ENCODE data around the gene AGAP1.

AGAP1 gene

GRCh38 chr2:235834781-235835180 lies 340.9 kb downstream of the AGAP1 start:
- no peak for DNase-seq

DNA sequence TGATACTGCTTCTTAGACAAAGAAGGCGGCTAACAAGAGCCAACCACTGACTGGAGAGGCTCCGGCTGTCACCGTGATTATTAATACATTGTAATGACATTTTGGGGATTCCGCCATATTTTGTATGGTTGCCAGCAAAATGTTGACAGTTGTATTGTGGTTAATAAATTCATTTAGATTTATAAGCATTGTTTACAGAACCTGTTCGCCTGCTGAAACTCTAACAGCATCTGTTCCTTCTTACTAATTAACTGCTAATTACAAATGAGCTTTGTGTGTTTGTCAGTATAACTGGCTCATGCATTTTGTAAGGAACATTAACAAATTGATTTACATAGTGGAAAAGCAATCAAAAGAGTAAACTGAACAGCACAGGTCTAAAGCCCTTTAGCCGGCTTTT lies 342.0 kb downstream of the AGAP1 start:
- DNase-seq: no peak

GRCh38 chr2:235836491-235836911 lies 342.7 kb downstream of the AGAP1 start:
- no peak for DNase-seq

GRCh38 chr2:235839226-235839625 lies 345.4 kb downstream of the AGAP1 start:
- DNase-seq: no peak

GRCh38 chr2:235839974-235840373 lies 346.1 kb downstream of the AGAP1 start:
- no peak for DNase-seq

- DNase-seq: no peak
Measured at GRCh38 chr2:235841863-235842262, 348.0 kb downstream of the AGAP1 start.

GRCh38 chr2:235842941-235843340 lies 349.1 kb downstream of the AGAP1 start:
- no peak for DNase-seq

GRCh38 chr2:235843591-235844395 lies 349.9 kb downstream of the AGAP1 start:
- no peak for DNase-seq

- no peak for DNase-seq
Measured at GRCh38 chr2:235844561-235844960, 350.7 kb downstream of the AGAP1 start.

DNA sequence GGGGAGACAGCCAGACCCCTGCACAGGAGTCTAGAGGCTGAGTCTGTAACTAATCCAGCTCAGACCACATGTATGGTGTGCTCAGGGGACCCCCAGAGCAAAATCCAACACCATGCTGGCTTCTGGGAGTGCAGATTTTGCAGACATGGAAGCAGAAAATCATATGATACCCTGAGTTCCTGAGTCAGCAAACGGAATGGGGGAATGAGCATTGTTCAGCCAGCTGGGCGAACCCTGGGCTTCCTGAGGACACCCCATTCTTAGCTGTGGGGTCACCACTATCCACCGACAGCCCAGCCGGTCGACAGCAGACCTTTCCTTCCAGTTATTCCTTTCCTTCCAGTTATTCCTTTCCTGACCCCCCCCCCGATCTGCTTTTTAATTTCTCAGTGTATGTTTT lies 351.4 kb downstream of the AGAP1 start:
- DNase-seq: no peak

DNA sequence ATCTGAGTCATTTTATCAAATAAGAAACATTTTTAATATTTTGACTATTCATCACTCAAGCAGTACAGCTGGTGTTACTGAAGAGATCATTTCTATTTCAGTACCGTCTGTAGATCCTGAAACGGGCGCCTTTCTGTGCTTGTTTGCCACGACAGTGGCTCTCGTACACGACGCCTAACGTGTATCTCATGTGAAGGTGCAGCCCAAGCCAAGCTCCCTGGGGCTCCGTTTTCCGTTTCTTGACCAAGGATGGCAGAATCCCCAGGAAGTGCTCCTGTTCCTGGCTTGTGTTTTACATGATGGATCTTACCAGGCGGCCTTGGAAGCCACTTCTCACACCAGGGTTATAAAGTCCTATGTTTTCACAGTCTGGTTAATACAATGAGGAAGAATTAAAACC lies 353.7 kb downstream of the AGAP1 start:
- no peak for DNase-seq

DNA sequence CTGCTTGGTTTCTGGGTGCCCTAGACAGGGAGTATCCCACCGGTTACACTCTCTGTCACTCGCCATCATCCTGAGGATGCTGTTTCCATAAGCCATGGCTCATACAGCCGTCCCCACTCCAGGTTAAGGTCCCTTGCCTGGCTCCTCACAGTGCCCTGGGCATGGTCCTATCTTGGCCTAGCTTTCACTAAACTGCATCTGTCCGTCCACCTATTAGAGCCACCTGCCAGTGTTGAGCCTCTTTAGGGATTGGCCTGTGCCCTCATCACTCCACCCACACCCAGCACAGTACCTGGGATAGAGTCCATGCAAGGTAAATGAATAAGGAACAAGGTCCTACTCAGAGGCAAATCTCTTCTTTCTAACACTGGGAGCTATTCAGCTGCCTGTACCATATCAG lies 354.2 kb downstream of the AGAP1 start:
- no peak for DNase-seq

DNA sequence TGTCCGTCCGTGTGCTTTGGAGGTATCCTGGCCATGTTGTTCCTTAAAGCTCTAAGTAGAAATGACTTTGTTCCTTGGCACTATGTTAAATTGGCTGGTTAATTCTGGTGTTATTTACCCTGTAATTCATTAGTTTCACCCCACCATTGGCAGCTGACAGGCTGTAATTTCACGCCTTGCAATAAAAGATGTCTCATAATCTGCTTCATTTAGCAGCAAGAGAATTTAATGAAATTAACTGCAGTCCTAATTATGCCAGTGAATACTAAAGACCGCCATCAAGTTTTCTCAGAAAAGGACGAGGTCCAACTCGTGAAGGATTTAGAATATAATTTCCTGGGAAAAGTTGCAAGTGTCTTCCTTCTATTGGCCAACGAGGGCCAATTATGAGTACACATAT lies 355.1 kb downstream of the AGAP1 start:
- DNase-seq: no peak

GRCh38 chr2:235849489-235849888 lies 355.6 kb downstream of the AGAP1 start:
- no peak for DNase-seq

GRCh38 chr2:235850289-235850688 lies 356.4 kb downstream of the AGAP1 start:
- DNase-seq: no peak

DNA sequence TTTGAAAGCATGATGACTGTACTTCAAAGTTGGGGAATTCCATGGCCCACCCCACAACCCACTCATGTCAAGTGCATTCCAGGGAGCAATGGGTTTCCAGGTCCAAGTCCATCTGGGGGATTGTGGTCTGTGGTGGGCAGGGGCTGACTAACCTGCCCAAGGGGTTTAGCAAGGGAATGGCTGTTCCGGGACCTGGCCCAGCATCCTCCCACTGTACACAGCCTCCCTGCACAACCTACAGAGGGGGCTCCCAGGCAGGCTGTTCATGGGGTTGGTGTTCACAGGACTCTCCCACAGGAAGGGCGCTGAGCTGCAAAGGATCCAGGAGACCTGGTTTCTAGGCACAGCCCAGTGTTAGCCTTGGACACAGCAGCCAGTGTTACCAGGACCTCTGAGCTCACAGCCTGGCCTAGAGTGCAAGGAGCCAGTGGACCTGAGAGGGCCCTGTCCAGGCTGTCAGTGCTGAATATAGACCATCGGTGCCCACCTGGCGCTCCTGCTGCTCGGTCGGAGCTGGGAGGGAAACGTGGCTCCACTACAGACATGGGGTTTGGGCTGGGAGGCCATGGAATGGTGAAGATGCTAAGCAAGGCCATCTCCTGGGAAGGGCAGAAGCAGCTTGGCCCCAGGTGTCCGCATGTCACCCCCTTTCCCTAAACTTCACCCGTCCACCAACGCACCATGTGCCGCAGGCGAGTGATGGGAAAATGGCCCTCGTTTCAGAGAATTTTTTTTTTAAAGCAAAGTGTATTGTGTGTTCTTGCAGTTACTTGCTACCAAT lies 357.1 kb downstream of the AGAP1 start:
- DNase-seq: no peak

DNA sequence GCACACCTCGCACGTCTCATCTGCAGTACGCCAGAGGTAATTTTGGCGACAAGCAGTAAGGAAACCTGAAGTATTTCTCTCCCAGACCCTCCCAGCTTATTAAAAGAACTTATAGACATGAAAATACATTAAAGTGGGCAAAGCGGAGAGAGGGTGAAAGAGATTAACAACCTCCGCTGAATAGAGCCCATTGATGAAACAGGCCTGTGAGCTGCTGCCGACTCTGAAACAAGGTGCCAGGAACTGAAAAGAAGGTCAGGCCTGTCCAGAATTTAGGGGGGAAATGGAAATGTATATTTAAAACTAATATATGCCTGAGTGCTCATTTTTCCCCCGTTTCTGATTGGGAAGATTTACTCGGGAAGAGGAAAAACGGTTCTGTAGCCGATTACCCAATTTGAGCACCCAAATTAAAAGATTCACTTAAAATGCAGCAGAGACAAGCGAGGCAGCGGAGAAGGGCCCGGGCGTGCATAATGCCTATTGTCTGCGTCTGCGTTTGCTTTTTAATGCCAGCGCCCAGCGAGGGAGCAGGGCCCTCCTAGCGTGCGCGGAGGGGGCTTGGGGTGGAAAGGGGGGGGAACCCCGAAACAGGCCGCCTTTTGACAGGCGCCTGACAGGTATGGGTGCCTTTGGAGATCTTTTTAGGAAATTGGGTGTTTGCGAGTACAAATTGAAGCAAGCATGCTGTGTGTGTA lies 358.1 kb downstream of the AGAP1 start:
- DNase-seq: no peak

DNA sequence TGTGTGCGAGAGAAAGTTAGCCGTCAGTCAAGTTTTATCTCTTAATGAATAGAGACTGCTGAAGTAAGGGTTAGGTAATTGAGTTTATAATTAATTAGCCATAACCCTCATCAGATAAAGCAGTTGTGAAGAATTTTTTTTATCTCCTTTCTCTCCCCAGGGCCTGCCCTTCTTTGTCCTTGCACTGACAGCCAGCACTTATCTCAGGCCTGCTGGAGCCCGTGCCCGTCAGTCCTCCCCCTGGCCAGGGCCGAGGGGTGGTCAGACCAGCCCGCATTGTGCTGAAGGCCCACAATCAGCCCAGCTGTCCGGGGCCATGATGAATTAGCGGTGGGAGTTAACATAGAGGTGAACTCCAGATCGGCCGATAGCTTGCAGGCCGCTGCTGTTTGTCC lies 358.7 kb downstream of the AGAP1 start:
- no peak for DNase-seq

- DNase-seq: no peak
Measured at GRCh38 chr2:235854276-235854675, 360.4 kb downstream of the AGAP1 start.

DNA sequence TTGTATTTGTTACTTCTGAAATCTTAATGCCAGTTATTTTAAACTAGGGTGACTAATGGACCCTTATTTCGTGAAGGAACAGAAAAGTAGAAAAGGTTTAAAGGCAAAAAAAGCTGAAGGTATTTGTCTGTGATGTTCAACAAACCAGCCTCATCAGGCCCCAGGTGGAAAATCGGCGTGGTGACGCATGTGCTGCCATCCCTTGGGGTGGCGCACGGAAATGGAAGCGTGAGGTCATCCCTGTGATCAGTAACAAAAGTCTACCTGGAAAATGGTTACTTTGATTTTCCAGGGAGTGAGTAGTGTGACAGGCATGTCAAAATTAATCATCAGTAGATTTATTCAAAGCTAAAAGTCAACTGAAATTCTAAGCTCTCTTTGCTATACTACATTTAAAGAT lies 361.2 kb downstream of the AGAP1 start:
- no peak for DNase-seq

GRCh38 chr2:235856151-235856854 lies 362.5 kb downstream of the AGAP1 start:
- no peak for DNase-seq

GRCh38 chr2:235857598-235857997 lies 363.8 kb downstream of the AGAP1 start:
- no peak for DNase-seq

- DNase-seq: no peak
Measured at GRCh38 chr2:235858881-235859280, 365.0 kb downstream of the AGAP1 start.

All from activated CD4-positive, alpha-beta T cell treated with anti-CD3 and anti-CD28 coated beads, Interleukin-2, Interleukin-6, amounts not matched to agents 100 ng/mL and 50 ng/mL, durations not matched to agents 16 hours and 8 hours (primary cell).